CD4-positive, CD25-positive, alpha-beta regulatory T cell (primary cell): ENCODE results near the gene TREH. TPM values are rescaled to one million over a fixed set of nuclear protein-coding genes. Genes with fewer than 3 reads are reported as not detected.
A peak's percentile ranks its signal among the peaks of the same experiment; 100 is the strongest.
"Not testable (repeated sequence)": the region's sequence is repeated elsewhere in the genome, so short reads cannot be mapped to it uniquely, and the experiment has no call there.

Experiments used
- ATAC-seq, 2 donors: fragments of 150-1000 bp; cut with Tn5 transposase; one replicate each; pipeline ENCODE4 v1.10.0; 2021; ENCODE audit warnings: low read depth in 2 of 2, moderate number of reproducible peaks in 2 of 2, moderate library complexity in 1 of 2
- DNase-seq, 3 donors: peaks; one replicate each; pipeline versions ENCODE4 v3.0.0 to v3.0.0-alpha.2; 2012 to 2022; ENCODE audit warnings: mixed read lengths in 1 of 3
- H3K27ac ChIP-seq: one replicate; pipeline ENCODE4 v1.7.0; 2013; ENCODE audit warnings: mild to moderate bottlenecking, low read length; ENCODE audit not compliant: insufficient read depth, poor library complexity, severe bottlenecking
- H3K27me3 ChIP-seq: one replicate; pipeline ENCODE4 v1.7.0; 2013; ENCODE audit warnings: low read length; ENCODE audit not compliant: control insufficient read depth, insufficient read depth
- H3K36me3 ChIP-seq: one replicate; pipeline ENCODE4 v1.7.0; 2013; ENCODE audit warnings: mild to moderate bottlenecking, low read length, moderate library complexity; ENCODE audit not compliant: control insufficient read depth, insufficient read depth
- H3K4me1 ChIP-seq: 2 replicates; pipeline ENCODE4 v1.7.0; 2013; ENCODE audit warnings: mild to moderate bottlenecking, low read length; ENCODE audit not compliant: insufficient read depth, control insufficient read depth, poor library complexity, severe bottlenecking
- H3K4me3 ChIP-seq: one replicate; pipeline ENCODE4 v1.7.0; 2013; ENCODE audit warnings: low read depth, mild to moderate bottlenecking, low read length, moderate library complexity
- H3K9me3 ChIP-seq, 2 experiments: 1 replicate in 1 of 2; 2 replicates in 1 of 2; pipeline ENCODE4 v1.7.0; 2013; ENCODE audit warnings: low read length in 2 of 2, mild to moderate bottlenecking in 1 of 2, moderate library complexity in 1 of 2; ENCODE audit not compliant: control insufficient read depth in 2 of 2
- H3K27ac Mint-ChIP-seq, 3 donors: one replicate each; pipeline ENCODE4 v1.8.0; 2020 to 2022; ENCODE audit warnings: mild to moderate bottlenecking in 3 of 3, mixed read lengths in 3 of 3, moderate library complexity in 2 of 3
- H3K27me3 Mint-ChIP-seq: one replicate; pipeline ENCODE4 v1.8.0; 2022; ENCODE audit warnings: mild to moderate bottlenecking, mixed read lengths
- H3K36me3 Mint-ChIP-seq: one replicate; pipeline ENCODE4 v1.8.0; 2020; ENCODE audit warnings: mixed read lengths
- H3K4me1 Mint-ChIP-seq, 4 donors: one replicate each; pipeline ENCODE4 v1.8.0; 2020 to 2022; ENCODE audit warnings: mixed read lengths in 4 of 4, mild to moderate bottlenecking in 1 of 4
- H3K4me3 Mint-ChIP-seq, 4 donors: one replicate each; pipeline ENCODE4 v1.8.0; 2020 to 2022; ENCODE audit warnings: mild to moderate bottlenecking in 4 of 4, mixed read lengths in 4 of 4, moderate library complexity in 3 of 4
- H3K9me3 Mint-ChIP-seq, 7 donors: one replicate each; pipeline ENCODE4 v1.8.0; 2020 to 2022; ENCODE audit warnings: mixed read lengths in 7 of 7, mild to moderate bottlenecking in 3 of 7, moderate library complexity in 2 of 7
- polyA plus RNA-seq, 4 donors: library from polyadenylated mRNA; unstranded; fragments of 300-500 nt; fragmentation: Illumina TruSeq; gene quantifications; one replicate each; pipeline ENCODE4 v1.2.3, GENCODE V29; 2021
- total RNA-seq: library from RNA; stranded (reverse); gene quantifications from one replicate; pipeline ENCODE4 v1.2.3, GENCODE V29; 2022

TREH gene
- total and polyA plus RNA-seq, 5 donors from 2014 or later, result not detected

DNA sequence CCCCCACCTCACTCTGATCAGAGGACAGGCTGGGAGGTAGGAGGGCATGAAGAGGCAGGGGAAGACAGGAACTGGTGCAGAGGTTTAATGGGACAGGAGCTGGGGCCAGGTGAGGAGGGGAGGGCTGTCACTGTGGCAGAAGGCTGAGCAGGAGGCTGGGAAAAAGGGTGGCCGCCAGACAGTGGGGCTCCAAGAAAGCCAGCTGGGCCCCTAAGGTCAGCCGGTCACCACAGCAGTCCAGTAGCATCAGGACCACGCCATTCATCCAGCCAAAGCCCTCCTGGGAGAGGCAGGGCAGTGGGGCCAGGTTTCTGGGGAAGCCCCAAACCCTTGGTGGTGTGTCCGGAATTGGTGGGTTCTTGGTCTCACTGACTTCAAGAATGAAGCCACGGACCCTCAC lies 8.5 kb upstream of the TREH start:
- Histone ChIP-seq H3K4me1 (peaks cover 33% of the 10 kb centered on the region), H3K27ac (no peak overlapping the region), H3K27me3 (peaks cover 3% of the 10 kb centered on the region), H3K9me3 (no peaks in the 10 kb centered on the region), H3K4me3 (no peak overlapping the region), H3K36me3 (no peaks in the 10 kb centered on the region)
- H3K4me1 Mint-ChIP-seq, result peaks cover 15 to 50% (median 30%) of the 10 kb centered on the region in 4 donors
- H3K9me3 Mint-ChIP-seq, result peaks cover 0 to 2% (median 0%) of the 10 kb centered on the region in 7 donors
- no peak for ATAC-seq
- peak overlapping the region in 1 of 3 donors; percentile 91 for H3K27ac Mint-ChIP-seq
- no peaks in the 10 kb centered on the region for H3K36me3 Mint-ChIP-seq
- no peak for DNase-seq
- peaks cover 27% of the 10 kb centered on the region for H3K27me3 Mint-ChIP-seq
- peak overlapping the region in 3 of 4 donors; percentile 30 to 87 (median 66) for H3K4me3 Mint-ChIP-seq

DNA sequence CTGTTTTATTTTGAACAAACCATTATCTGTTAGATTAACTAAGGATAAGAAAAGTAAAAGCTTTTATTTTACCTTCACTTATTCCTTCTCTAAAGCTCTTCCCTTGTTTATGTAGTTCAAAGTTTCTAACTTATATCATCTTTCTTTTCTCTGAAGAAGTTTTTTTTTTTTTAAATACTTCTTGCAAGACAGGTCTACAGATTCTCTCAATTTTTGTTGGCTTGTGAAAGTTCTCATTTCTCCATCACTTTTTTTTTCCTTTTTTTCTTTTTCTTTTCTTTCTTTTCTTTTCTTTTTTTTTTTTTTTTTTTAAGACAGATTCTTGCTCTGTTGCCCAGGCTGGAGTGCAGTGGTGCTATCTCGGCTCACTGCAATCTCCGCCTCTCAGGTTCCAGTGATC lies 4.7 kb upstream of the TREH start:
- peaks cover 0 to 2% (median 0%) of the 10 kb centered on the region in 7 donors for H3K9me3 Mint-ChIP-seq
- H3K4me1 Mint-ChIP-seq, result peaks cover 4 to 18% (median 10%) of the 10 kb centered on the region in 4 donors

DNA sequence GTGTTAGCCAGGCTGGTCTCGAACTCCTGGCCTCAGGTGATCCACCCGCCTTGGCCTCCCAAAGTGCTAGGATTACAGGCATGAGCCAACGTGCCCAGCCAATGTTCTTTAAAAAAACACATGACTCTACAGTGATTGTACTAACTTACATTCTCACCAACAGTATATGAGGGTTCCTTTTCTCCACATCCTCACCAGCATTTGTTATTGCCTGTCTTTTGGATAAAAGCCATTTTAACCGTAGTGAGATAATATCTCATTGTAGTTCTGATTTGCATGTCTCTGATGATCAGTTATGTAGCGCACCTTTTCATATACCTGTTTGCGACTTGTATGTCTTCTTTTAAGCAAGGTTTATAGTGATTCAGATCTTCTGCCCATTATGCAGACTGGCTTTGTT lies 3.5 kb upstream of the TREH start:
- not testable (repeated sequence) for H3K27ac ChIP-seq, H3K36me3 Mint-ChIP-seq, H3K4me1 Mint-ChIP-seq, H3K9me3 Mint-ChIP-seq, H3K36me3 ChIP-seq, H3K4me3 Mint-ChIP-seq, H3K4me1 ChIP-seq, H3K4me3 ChIP-seq, H3K9me3 ChIP-seq, DNase-seq, ATAC-seq, H3K27me3 ChIP-seq
- Mint-ChIP-seq H3K27me3 (peaks cover 28% of the 10 kb centered on the region), H3K27ac (peak overlapping the region in 1 of 3 donors; percentile 47)

More for the DNA sequence above, 4.7 kb upstream of the TREH start:
- DNase-seq (no peak), ATAC-seq (no peak)
- Mint-ChIP-seq H3K27ac (no peak overlapping the region), H3K4me3 (no peak overlapping the region), H3K36me3 (no peaks in the 10 kb centered on the region), H3K27me3 (peaks cover 32% of the 10 kb centered on the region)
- H3K36me3 ChIP-seq, result no peaks in the 10 kb centered on the region
- no peak overlapping the region for H3K27ac ChIP-seq
- H3K9me3 ChIP-seq, result no peaks in the 10 kb centered on the region
- H3K27me3 ChIP-seq, result peaks cover 4% of the 10 kb centered on the region
- H3K4me1 ChIP-seq, result peaks cover under 1% of the 10 kb centered on the region
- no peak overlapping the region for H3K4me3 ChIP-seq

DNA sequence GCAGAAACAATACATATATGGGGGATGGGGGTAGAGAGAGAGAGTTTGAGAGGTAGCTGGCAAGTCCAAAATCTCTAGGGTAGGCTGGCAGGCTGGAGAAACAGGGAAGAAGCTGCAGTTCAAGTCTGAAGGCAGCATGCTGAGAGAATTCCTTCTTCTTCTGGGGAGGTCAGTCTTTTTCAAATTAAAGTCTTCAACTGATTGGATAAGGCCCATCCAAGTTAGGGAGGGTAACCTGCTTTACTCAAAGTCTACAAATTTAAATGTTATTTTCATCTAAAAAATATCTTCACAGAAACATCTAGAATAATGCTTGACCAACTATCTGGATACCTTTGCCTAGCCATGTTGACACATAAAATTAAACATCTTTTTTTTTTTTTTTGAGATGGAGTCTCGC lies 2.9 kb upstream of the TREH start:
- no peaks in the 10 kb centered on the region for H3K4me1 ChIP-seq
- no peak for DNase-seq
- Mint-ChIP-seq H3K27me3 (peaks cover 28% of the 10 kb centered on the region), H3K4me1 (peaks cover 0 to 4% (median 1%) of the 10 kb centered on the region in 4 donors), H3K9me3 (peaks cover 0 to 2% (median 0%) of the 10 kb centered on the region in 7 donors), H3K4me3 (no peak overlapping the region), H3K27ac (peak overlapping the region in 1 of 3 donors; percentile 36), H3K36me3 (no peaks in the 10 kb centered on the region)
- no peak overlapping the region for H3K4me3 ChIP-seq
- H3K36me3 ChIP-seq, result no peaks in the 10 kb centered on the region
- ATAC-seq, result no peak
- H3K9me3 ChIP-seq, result no peaks in the 10 kb centered on the region
- H3K27ac ChIP-seq, result no peak overlapping the region
- peaks cover 4% of the 10 kb centered on the region for H3K27me3 ChIP-seq

DNA sequence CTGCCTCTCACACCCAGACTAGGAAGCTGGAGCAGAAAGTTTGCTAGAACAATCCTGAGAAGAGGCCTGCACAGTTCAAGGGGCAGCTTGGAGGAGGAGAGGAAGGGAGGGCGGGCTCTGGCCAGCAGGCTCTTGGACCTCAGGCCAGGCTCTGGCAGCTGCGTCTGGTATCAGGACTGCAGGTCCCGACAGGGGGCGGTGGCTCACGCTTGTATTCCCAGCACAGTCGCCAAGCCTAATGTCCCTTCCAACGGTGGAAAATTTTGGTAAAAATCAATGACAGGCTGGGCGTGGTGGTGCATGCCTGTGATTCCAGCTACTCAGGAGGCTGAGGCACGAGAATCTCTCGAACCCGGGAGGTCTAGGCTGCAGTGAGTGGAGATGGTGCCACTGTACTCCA lies 542 bp downstream of the TREH start:
- H3K27me3 Mint-ChIP-seq, result peaks cover 15% of the 10 kb centered on the region
- not testable (repeated sequence) for H3K27ac ChIP-seq, H3K4me1 ChIP-seq, H3K9me3 ChIP-seq, H3K4me1 Mint-ChIP-seq, H3K4me3 ChIP-seq, H3K27ac Mint-ChIP-seq, ATAC-seq, H3K36me3 ChIP-seq, H3K4me3 Mint-ChIP-seq, H3K27me3 ChIP-seq, H3K9me3 Mint-ChIP-seq, DNase-seq, H3K36me3 Mint-ChIP-seq

DNA sequence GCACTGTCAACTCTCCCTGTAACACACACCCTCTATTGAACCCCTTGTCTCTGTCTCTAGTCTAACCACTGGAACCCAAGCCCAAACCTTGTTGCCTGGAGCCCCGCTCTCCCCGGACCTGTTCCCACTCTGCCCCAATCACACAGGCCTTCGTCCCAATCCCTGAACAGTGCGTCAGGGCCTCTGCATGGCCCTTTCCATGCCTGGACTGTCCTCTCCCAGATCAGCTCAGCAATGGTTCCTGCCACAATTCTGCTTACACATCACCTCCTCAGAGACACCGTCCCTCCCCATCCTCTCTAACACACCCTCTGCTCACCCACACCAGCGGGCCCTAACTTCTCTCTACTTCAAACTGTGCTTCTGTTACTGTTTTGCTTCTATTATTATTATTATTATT lies 1.5 kb downstream of the TREH start:
- DNase-seq, result no peak
- Mint-ChIP-seq H3K4me3 (no peak overlapping the region), H3K27me3 (peaks cover 6% of the 10 kb centered on the region), H3K27ac (peak overlapping the region in 1 of 3 donors; percentile 29), H3K9me3 (peaks cover 0 to 6% (median 0%) of the 10 kb centered on the region in 7 donors), H3K36me3 (peaks cover 5% of the 10 kb centered on the region), H3K4me1 (no peaks in the 10 kb centered on the region)
- Histone ChIP-seq H3K27ac (no peak overlapping the region), H3K4me1 (no peaks in the 10 kb centered on the region), H3K4me3 (no peak overlapping the region), H3K36me3 (no peaks in the 10 kb centered on the region), H3K27me3 (peaks cover 1% of the 10 kb centered on the region), H3K9me3 (no peaks in the 10 kb centered on the region)
- ATAC-seq, result no peak

DNA sequence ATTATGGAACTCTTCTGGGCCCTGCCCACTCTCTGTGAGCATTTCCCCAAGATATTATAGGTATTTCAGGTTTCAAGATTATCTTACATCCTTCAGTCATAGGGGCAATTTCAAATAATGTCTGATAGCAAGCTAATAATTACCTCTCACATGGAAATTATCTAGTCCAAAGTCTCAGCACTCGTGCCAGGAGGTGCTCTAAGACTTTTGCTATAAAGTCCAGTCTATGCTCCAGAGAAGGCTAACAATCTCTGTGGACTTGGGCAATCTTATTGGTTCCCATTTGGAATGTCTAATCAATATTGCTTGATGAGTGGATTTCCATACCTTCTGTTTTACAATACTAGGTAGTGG lies 5.4 kb downstream of the TREH start:
- no peaks in the 10 kb centered on the region for H3K4me1 Mint-ChIP-seq

DNA sequence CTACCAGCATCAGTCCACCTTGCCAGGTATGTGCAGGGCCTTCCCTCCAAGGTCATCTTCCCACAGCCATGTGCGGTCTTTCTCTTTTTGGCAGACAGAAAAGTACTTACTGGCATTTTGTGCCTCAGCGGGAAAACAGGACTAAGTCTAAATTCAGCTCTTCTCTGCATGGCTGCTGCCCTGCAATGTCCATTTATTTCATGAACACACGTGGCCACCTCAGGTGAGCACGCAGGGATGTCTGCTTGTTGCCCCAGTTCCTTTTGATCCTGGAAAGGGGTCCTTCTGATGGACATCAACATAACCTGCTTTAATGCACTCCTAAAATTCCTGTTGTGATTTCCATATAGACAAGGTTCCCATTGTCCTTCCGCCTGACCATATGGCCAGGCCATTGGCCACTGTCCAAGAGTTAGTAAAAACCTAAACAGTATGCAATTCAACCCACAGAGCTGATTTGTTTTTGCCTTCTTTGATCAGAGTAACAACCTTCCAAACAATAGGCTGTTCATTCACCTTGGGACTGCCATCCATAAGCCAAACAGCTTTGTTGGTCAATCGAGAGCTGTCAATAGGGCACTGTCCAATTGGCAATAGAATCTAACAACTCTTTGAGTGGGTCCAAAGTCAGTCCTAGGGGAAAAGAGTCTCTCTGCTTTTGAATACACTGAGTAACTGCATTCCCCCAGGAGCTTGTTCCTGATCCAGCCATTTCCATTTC lies 5.9 kb downstream of the TREH start:
- peaks cover 0 to 5% of the 10 kb centered on the region in 2 experiments for H3K9me3 ChIP-seq
- H3K4me1 Mint-ChIP-seq, result no peaks in the 10 kb centered on the region
- H3K27me3 Mint-ChIP-seq, result peaks cover 9% of the 10 kb centered on the region
- DNase-seq (no peak), ATAC-seq (no peak)
- peaks cover 0 to 21% (median 0%) of the 10 kb centered on the region in 7 donors for H3K9me3 Mint-ChIP-seq
- H3K27ac Mint-ChIP-seq, result no peak overlapping the region
- H3K4me3 ChIP-seq, result no peak overlapping the region
- no peak overlapping the region for H3K27ac ChIP-seq
- H3K4me3 Mint-ChIP-seq, result no peak overlapping the region
- peaks cover 10% of the 10 kb centered on the region for H3K36me3 Mint-ChIP-seq
- H3K4me1 ChIP-seq, result no peaks in the 10 kb centered on the region
- H3K27me3 ChIP-seq, result peaks cover 11% of the 10 kb centered on the region
- H3K36me3 ChIP-seq, result no peaks in the 10 kb centered on the region

More for the DNA sequence above, 5.4 kb downstream of the TREH start:
- Mint-ChIP-seq H3K9me3 (peaks cover 0 to 21% (median 0%) of the 10 kb centered on the region in 7 donors), H3K27me3 (peaks cover 9% of the 10 kb centered on the region), H3K27ac (no peak overlapping the region), H3K4me3 (no peak overlapping the region), H3K36me3 (peaks cover 10% of the 10 kb centered on the region)
- H3K4me3 ChIP-seq, result no peak overlapping the region
- H3K27me3 ChIP-seq, result peaks cover 11% of the 10 kb centered on the region
- no peak for DNase-seq
- H3K27ac ChIP-seq, result no peak overlapping the region
- no peaks in the 10 kb centered on the region for H3K4me1 ChIP-seq
- H3K9me3 ChIP-seq, result peaks cover 0 to 5% of the 10 kb centered on the region in 2 experiments
- H3K36me3 ChIP-seq, result no peaks in the 10 kb centered on the region
- no peak for ATAC-seq
